IMR-90 (cell line): ENCODE results near the gene LAMA3.

Source experiments
- CEBPB ChIP-seq: IDR thresholded peaks from 2 replicates; pipeline ENCODE4 v1.6.1; 2012; ENCODE audit warnings: low read depth, low read length, improper control_type of control experiment
- CTCF ChIP-seq: conservative IDR thresholded peaks from 2 replicates; pipeline ENCODE4 v1.5.1; 2012; ENCODE audit warnings: mild to moderate bottlenecking, low read depth, low read length, improper control_type of control experiment
- FOS ChIP-seq: fragments of 150-350 bp; IDR thresholded peaks from 2 replicates; pipeline ENCODE4 v1.6.1; 2016; ENCODE audit warnings: low read depth, low read length
- MAFK ChIP-seq: IDR thresholded peaks from 2 replicates; pipeline ENCODE4 v1.6.1; 2012; ENCODE audit warnings: low read depth, low read length, improper control_type of control experiment
- MAZ ChIP-seq: IDR thresholded peaks from 2 replicates; pipeline ENCODE4 v1.6.1; 2012; ENCODE audit warnings: low read depth, mild to moderate bottlenecking, low read length, improper control_type of control experiment, moderate library complexity, borderline replicate concordance
- MXI1 ChIP-seq: IDR thresholded peaks from 2 replicates; pipeline ENCODE4 v1.6.1; 2012; ENCODE audit warnings: low read depth, mild to moderate bottlenecking, low read length, moderate library complexity, borderline replicate concordance
- NFE2L2 ChIP-seq: fragments of 150-350 bp; IDR thresholded peaks from 2 replicates; pipeline ENCODE4 v1.6.1; 2016; ENCODE audit warnings: low read depth, mild to moderate bottlenecking, low read length
- POLR2A ChIP-seq: IDR thresholded peaks from 2 replicates; pipeline ENCODE4 v1.6.1; 2012; ENCODE audit warnings: mild to moderate bottlenecking, low read depth, low read length
- RAD21 ChIP-seq: IDR thresholded peaks from 2 replicates; pipeline ENCODE4 v1.6.1; 2012; ENCODE audit warnings: low read length, improper control_type of control experiment
- RCOR1 ChIP-seq: IDR thresholded peaks from 2 replicates; pipeline ENCODE4 v1.6.1; 2012; ENCODE audit warnings: mild to moderate bottlenecking, low read length, improper control_type of control experiment; ENCODE audit not compliant: insufficient replicate concordance
- RFX5 ChIP-seq: IDR thresholded peaks from 2 replicates; pipeline ENCODE4 v1.8.0; 2012; ENCODE audit warnings: low read depth, mild to moderate bottlenecking, low read length, moderate library complexity
- SMC3 ChIP-seq: fragments of 150-350 bp; IDR thresholded peaks from 2 replicates; pipeline ENCODE4 v1.6.1; 2016; ENCODE audit warnings: low read depth, mild to moderate bottlenecking, antibody characterized with exemption, low read length, moderate library complexity
- USF2 ChIP-seq: fragments of 150-350 bp; IDR thresholded peaks from 2 replicates; pipeline ENCODE4 v1.6.1; 2017; ENCODE audit warnings: mild to moderate bottlenecking, antibody characterized with exemption, low read length, low read depth

GRCh38 chr18:23832911-23833310 lies 143.7 kb downstream of the LAMA3 start:
- no peak for TF ChIP-seq CTCF
- no peak for TF ChIP-seq MXI1
- TF ChIP-seq SMC3, result no peak
- TF ChIP-seq POLR2A, result no peak
- no peak for TF ChIP-seq USF2
- no peak for TF ChIP-seq RAD21
- TF ChIP-seq RCOR1, result no peak
- no peak for TF ChIP-seq MAFK
- no peak for TF ChIP-seq MAZ
- no peak for TF ChIP-seq CEBPB
- TF ChIP-seq FOS, result no peak
- TF ChIP-seq NFE2L2, result no peak
- TF ChIP-seq RFX5, result no peak
